Tibial nerve (tissue), 4 donors: ENCODE results near the gene ZFPM1. TPM values are rescaled to one million over a fixed set of nuclear protein-coding genes. Genes with fewer than 3 reads are reported as not detected.

Experiments
- DNase-seq, 2 donors: peaks; one replicate each; pipeline ENCODE4 v3.0.0-alpha.2; 2019; ENCODE audit warnings: low spot score in 2 of 2
- H3K27ac ChIP-seq, 4 donors: fragments of 200-600 bp; sonication (generic) in 3 of 4; one replicate each; pipeline ENCODE4 v1.5.1; 2017 to 2019; ENCODE audit warnings: mild to moderate bottlenecking in 1 of 4
- H3K27me3 ChIP-seq, 2 donors: fragments of 200-600 bp; sonication (generic) in 1 of 2; one replicate each; pipeline versions ENCODE4 v1.5.1 to v1.6.0; 2017 to 2019
- H3K36me3 ChIP-seq, 3 donors: fragments of 200-600 bp; sonication (generic); one replicate each; pipeline ENCODE4 v1.5.1; 2018 to 2019
- H3K4me1 ChIP-seq, 4 donors: fragments of 200-600 bp; sonication (generic) in 3 of 4; one replicate each; pipeline ENCODE4 v1.5.1; 2017 to 2019
- H3K4me3 ChIP-seq, 4 donors: fragments of 200-600 bp; sonication (generic) in 3 of 4; one replicate each; pipeline ENCODE4 v1.5.1; 2017 to 2019; ENCODE audit warnings: mild to moderate bottlenecking in 1 of 4, moderate library complexity in 1 of 4
- H3K9me3 ChIP-seq, 4 donors: fragments of 200-600 bp; sonication (generic) in 3 of 4; one replicate each; pipeline ENCODE4 v1.5.1; 2017 to 2019
- CTCF ChIP-seq, 5 experiments: fragments of 200-600 bp in 3 of 5; fragments of 450-650 bp in 2 of 5; sonication (generic) in 3 of 5; IDR thresholded peaks; one replicate each; pipeline ENCODE4 v1.5.1; 2016 to 2019; ENCODE audit warnings: antibody characterized with exemption in 5 of 5, mild to moderate bottlenecking in 3 of 5, moderate library complexity in 2 of 5
- EP300 ChIP-seq, 2 donors: sonication (generic); formaldehyde crosslinking; IDR thresholded peaks; one replicate each; pipeline ENCODE4 v1.6.1; 2017; ENCODE audit warnings: antibody characterized with exemption in 2 of 2, mild to moderate bottlenecking in 1 of 2
- POLR2A ChIP-seq, 2 donors: fragments of 450-650 bp; IDR thresholded peaks; one replicate each; pipeline ENCODE4 v1.6.1; 2017; ENCODE audit warnings: antibody characterized with exemption in 2 of 2, mild to moderate bottlenecking in 2 of 2, moderate library complexity in 2 of 2
- WGBS, 2 donors: methylation state at CpG; one replicate each; pipeline ENCODE4 v1.1.5; 2018; 5-methylcytosine and 5-hydroxymethylcytosine counted together
- total RNA-seq, 4 donors: library from RNA; depleted of rRNA; stranded (reverse); fragments of >200 nt; gene quantifications; one replicate each; pipeline ENCODE4 v1.1.0, GENCODE V29; 2016

The ZFPM1 gene
- total RNA-seq, 4 donors from 2014 or later = 0.44 to 1.2 (median 0.71) TPM

GRCh38 chr16:88508376-88508867 is 55.3 kb downstream of the ZFPM1 start:
- Histone ChIP-seq H3K36me3 (no peaks in the 10 kb centered on the region), H3K27ac (no peak overlapping the region), H3K4me1 (no peaks in the 10 kb centered on the region), H3K9me3 (no peaks in the 10 kb centered on the region), H3K4me3 (no peak overlapping the region), H3K27me3 (peaks cover 0 to 12% of the 10 kb centered on the region in 2 donors)
- no peak for TF ChIP-seq POLR2A (IDR thresholded peaks at IDR 0.05)
- TF ChIP-seq CTCF (IDR thresholded peaks at IDR 0.05) = no peak
- TF ChIP-seq EP300 (IDR thresholded peaks at IDR 0.05) = no peak
- 74% methylated on average over 9 to 13 of the region's 13 CpGs for WGBS, 2 donors
- DNase-seq = no peak

GRCh38 chr16:88508868-88509748 is 56.0 kb downstream of the ZFPM1 start:
- DNase-seq = no peak
- 80% methylated on average over 35 to 41 of the region's 41 CpGs for WGBS, 2 donors
- no peak overlapping the region for H3K4me3 ChIP-seq
- peaks cover 0 to 16% of the 10 kb centered on the region in 2 donors for H3K27me3 ChIP-seq
- H3K36me3 ChIP-seq = no peaks in the 10 kb centered on the region
- no peak overlapping the region for H3K27ac ChIP-seq
- no peaks in the 10 kb centered on the region for H3K9me3 ChIP-seq
- no peaks in the 10 kb centered on the region for H3K4me1 ChIP-seq
- TF ChIP-seq POLR2A (IDR thresholded peaks at IDR 0.05) (no peak), CTCF (IDR thresholded peaks at IDR 0.05) (no peak), EP300 (IDR thresholded peaks at IDR 0.05) (no peak)

- Histone ChIP-seq H3K4me3 (no peak overlapping the region), H3K4me1 (no peaks in the 10 kb centered on the region), H3K27ac (no peak overlapping the region), H3K9me3 (no peaks in the 10 kb centered on the region), H3K27me3 (peaks cover 0 to 22% of the 10 kb centered on the region in 2 donors), H3K36me3 (no peaks in the 10 kb centered on the region)
- DNase-seq = no peak
- 75% methylated on average over 7 to 12 of the region's 12 CpGs for WGBS, 2 donors
- TF ChIP-seq EP300 (IDR thresholded peaks at IDR 0.05) (no peak), POLR2A (IDR thresholded peaks at IDR 0.05) (no peak), CTCF (IDR thresholded peaks at IDR 0.05) (no peak)
Observed at GRCh38 chr16:88509749-88510069, 56.6 kb downstream of the ZFPM1 start.

GRCh38 chr16:88510091-88510994 is 57.3 kb downstream of the ZFPM1 start:
- TF ChIP-seq CTCF (IDR thresholded peaks at IDR 0.05) (no peak), POLR2A (IDR thresholded peaks at IDR 0.05) (no peak), EP300 (IDR thresholded peaks at IDR 0.05) (no peak)
- peaks cover 0 to 24% of the 10 kb centered on the region in 2 donors for H3K27me3 ChIP-seq
- H3K27ac ChIP-seq = no peak overlapping the region
- H3K9me3 ChIP-seq = no peaks in the 10 kb centered on the region
- 51 to 58% methylated on average over 17 to 26 of the region's 26 CpGs for WGBS, 2 donors
- H3K36me3 ChIP-seq = no peaks in the 10 kb centered on the region
- H3K4me3 ChIP-seq = no peak overlapping the region
- no peak for DNase-seq
- no peaks in the 10 kb centered on the region for H3K4me1 ChIP-seq
